CD4-positive, alpha-beta T cell treated with Interleukin-17A for 1 hour (primary cell): ENCODE measurements around the gene SPINT3.

Experiments used
- DNase-seq: peaks from one replicate; pipeline ENCODE4 v3.0.0-alpha.2; 2020

Gene SPINT3, protein sequence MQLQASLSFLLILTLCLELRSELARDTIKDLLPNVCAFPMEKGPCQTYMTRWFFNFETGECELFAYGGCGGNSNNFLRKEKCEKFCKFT

DNA sequence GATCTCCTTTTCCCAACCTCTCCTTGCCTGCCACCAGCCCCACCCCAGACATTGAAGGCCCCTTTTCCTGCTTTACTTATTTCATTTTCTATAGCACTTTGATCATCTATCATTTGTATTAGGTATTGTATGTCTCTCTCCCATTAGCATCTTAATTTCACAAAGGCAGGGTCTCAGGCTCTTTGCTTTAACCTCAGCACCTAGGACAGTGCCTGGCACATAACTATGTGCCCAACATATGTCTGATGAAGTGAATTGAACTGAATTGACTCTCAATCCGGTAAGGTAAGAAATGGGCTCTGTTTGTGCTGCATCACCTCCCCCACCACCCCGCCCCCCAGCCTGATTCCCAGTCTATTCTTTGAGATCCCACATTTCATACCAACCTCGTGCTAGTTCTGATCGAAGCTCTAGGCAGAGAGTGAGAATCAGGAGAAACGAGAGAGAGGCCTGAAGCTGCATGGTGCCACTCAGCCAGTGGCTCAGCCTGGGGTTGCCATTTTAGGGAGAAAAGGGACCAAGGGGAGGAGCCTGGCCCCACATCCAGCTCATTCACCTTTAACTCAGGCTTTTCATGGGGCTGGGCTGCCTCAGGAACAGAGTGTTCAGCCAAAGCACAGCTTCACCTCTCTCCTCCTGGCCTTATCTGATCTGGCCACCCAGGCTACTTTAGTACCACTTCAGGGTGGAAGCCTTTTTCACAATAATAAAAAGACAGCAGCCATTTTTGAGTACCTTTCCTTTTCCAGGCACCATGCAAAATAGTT is at the start of gene SPINT3:
SPINT3 (minus strand) TSS at position 476 of the 767 bp plus-strand sequence; CDS start at position 462, 14 bp downstream.
- no peak for DNase-seq

DNA sequence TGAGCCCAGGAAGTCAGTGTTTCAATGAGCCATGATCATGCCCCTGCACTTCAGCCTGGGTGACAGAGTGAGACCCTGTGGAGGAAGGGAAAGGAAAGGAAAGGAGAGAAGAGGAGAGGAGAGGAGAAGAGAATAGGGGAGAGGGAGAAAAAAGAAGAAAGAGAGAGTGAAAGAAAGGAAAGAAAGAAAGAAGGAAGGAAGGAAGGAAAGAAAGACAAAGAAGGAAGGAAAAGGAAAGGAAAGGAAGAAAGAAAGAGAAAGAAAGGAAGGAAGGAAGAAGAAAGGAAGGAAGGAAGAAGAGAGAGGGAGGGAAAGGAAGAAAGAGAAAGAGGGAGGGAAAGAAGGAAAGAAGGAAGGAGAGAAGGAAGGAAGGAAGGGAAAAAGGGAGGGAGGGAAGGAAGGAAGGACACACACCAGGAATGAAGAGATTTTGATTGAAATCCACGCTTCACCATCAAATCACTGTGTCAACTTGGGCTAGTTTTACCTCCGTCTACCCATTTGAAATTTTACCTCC is 49.4 kb upstream of the SPINT3 start:
- DNase-seq, result no peak

GRCh38 chr20:45555198-45555597 is 39.8 kb upstream of the SPINT3 start:
- DNase-seq, result no peak

- no peak for DNase-seq
Observed at GRCh38 chr20:45552456-45552855, 37.0 kb upstream of the SPINT3 start.

DNA sequence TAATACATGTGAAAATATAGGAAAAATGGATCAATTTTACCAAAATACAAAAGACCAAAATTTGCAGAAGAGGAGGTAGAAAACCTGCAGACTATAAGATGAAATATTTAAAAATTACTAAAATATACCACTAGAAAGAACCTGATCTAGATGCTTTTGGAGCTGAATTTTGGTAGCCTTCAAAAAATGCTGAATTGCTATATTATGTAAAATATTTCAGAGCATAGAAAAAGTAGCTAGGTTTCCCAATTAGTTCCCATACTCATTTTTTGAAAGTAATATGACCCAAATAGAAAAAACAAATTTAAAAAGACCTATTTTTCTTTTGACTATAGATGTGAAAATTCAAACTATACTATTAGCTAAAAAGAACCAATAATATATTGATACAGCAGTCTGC is 35.3 kb upstream of the SPINT3 start:
- DNase-seq, result no peak

- no peak for DNase-seq
Observed at GRCh38 chr20:45548410-45548809, 33.0 kb upstream of the SPINT3 start.

- DNase-seq, result no peak
Observed at GRCh38 chr20:45547206-45547770, 31.9 kb upstream of the SPINT3 start, which contains the start of gene EPPIN. TSS of gene EPPIN (minus strand) at chr20:45547401. CDS start at chr20:45547357, 44 bp downstream.

DNA sequence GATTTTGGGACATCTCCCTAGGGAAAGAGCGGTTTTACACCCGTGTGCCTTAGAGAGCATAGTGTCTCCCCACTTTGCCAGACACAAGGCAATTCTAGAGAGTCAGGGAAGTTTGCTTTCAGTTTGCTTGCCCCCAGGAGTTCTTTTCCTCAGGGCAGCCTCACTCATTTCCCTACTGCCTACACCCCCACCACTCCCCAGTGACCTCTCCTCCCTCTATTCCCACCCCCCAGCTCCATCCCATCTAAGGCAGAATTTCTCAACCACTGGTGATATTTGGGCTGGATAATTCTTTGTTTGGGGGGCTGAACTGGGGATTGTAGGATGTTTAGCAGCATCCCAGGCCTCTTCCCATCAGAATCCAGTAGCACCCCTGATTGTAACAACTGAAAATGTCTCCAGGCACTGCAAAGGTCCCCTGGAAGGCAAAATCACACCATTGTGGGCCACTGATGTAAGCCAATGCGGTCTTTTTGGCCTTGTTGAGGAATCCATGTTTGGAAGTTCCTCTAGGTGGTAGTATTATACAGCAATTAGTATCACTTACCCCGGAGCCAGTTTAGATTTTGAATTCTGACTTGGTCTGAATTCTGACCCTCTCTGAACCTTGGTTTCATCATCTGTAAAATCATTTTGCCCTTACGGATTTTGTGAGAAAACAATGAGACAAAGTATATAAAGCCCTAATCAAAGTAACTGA is 30.5 kb upstream of the SPINT3 start:
- DNase-seq, result no peak

- no peak for DNase-seq
Observed at GRCh38 chr20:45545351-45545750, 29.9 kb upstream of the SPINT3 start.

- DNase-seq, result no peak
Observed at GRCh38 chr20:45539382-45539781, 24.0 kb upstream of the SPINT3 start, which contains the start of gene WFDC6. TSS of gene WFDC6 (minus strand) at chr20:45539482. CDS start at chr20:45539407, 75 bp downstream.

DNA sequence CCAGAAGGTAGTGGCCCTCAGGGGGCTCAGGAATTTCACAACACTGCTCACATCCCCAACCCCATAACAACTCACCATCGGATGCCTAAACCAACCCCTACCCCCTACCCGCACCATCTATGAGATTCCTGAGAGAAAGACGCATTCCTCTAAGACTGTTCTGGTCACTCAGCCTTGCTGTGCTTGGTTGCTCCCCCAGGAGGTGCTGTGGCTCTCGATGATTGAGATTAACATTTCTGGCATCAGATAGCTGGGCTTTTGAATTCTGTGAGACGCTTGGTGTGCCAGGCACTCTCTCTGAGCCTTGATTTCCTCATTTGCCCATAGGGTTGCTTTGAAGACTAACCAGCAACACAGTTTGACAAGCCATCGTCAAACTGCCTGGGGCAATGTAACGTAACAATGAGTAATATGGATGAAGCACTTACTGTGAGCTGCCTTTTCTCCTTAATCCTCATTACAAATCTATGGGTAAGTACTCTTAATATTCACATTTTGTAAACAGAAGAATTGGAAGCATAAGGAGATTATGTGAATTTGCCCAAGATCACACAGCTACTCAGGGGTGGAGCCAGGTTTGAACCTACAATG is 22.9 kb upstream of the SPINT3 start:
- no peak for DNase-seq

DNA sequence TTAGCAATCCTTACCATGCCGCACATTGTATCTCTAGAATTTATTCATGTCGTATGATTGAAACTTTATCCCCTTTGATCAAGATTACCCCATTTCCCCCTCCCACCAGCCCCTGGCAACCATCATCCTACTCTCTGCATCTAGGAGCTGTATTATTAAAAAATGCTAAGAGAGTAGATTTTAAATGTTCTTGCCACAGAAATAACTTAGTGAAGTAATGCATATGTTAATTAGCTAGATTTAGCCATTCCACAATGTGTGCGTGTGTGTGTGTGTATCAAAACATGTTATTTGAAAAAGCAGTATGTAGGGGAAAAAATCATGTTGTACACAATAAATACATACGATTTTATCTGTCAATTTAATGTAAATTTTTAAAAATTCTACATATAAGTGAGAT is 11.9 kb upstream of the SPINT3 start:
- no peak for DNase-seq

- DNase-seq, result no peak
Observed at GRCh38 chr20:45523821-45524220, 8.4 kb upstream of the SPINT3 start.

- DNase-seq, result no peak
Observed at GRCh38 chr20:45518282-45518681, 2.9 kb upstream of the SPINT3 start.

- DNase-seq, result no peak
Observed at GRCh38 chr20:45510242-45510862, 5.1 kb downstream of the SPINT3 start.

DNA sequence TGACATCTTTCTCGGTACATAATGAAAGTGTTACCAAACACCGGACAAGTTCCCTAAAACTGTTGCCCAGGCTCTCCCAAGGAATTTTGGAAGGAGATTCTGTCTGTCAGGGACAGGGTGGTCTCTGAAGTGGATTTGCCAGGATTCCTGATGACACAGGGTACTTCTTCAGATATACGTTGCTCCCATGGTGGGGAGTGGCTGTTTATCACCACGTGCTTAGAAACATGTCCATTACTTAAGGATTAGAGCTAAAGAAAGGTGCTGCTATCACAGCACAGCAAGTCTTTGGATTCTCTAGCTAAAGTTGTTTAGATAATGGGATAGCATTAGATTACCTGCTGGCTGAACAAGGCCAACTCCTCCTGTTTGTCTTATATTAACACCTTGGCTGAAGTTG is 6.3 kb downstream of the SPINT3 start:
- no peak for DNase-seq

DNA sequence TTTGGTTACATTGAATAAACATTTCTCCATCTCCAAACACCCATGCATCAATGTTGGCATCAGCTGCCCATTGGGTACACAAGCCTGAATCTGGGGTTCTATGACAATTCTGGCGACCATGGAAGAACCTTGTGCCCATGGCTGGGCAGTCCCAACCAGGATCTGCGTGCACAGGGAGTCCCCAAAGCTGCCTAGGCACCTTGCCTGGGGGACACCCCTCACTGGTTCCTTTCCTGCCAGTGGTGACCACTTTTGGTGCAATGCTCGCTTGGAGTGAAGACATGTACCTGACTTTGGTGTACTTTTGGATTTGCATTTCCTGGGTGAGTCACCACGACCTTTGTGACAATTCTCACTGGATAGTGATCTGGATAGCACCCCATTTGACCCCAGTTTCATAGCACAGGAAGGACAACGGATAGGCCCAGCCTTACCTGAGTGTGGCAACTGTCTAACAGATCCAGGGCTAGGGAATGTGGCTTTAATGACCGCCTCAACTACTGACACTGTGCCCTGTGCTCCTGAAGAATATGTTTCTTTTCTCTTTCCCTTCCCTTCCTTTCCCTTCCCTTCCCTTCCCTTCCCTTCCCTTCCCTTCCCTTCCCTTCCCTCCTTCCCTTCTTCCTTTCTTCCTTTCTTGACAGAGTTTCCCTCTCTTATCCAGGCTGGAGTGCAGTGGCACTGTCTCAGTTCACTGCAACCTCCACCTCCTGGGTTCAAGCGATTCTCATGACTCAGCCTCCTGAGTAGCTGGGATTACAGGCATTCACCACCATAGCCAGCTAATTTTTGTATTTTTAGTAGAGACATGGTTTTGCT is 7.1 kb downstream of the SPINT3 start:
- DNase-seq, result no peak

GRCh38 chr20:45507011-45507820 is 8.2 kb downstream of the SPINT3 start:
- DNase-seq, result no peak

- no peak for DNase-seq
Observed at GRCh38 chr20:45506398-45506797, 9.0 kb downstream of the SPINT3 start.

DNA sequence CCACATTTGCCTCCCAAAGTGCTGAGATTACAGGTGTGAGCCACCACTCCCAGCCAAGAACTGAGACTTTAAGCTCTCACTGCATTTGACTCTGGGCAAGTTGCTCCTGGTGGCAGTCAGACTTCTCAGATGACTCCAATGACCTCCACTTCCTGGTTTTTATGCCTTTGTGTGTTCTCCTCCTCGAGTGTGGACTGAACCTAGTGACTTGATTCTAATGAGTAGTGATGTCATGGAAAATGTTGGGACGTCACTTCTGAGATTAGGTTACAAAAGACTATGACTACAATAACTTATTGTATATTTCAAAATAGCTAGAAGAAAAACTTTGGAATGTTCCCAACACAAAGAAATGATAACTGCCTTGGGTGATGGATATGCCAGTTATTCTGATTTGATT is 12.0 kb downstream of the SPINT3 start:
- DNase-seq, result no peak

DNA sequence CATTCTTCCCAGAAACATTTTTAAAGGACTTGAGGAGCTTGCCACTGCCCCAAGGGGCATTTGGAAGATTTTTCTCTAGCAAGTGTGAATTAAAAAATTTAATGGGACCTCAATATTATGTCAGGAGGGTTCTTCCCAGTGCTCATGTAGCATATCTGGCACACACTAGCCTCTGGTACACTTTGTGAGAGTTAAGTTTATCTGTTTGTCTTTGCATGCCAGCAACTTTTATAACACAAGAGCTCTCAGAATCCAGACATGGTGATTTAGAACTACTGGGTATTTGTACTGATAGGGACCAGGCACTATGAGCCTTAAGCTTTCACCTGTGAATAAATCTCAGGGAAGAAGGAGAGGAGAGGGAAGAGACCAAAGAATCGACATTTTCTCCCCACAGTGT is 12.9 kb downstream of the SPINT3 start:
- DNase-seq, result no peak
